NT2/D1 (cell line): ENCODE data around the gene WDFY3.

Experiments used
- SUZ12 ChIP-seq: IDR thresholded peaks from 2 replicates; pipeline ENCODE4 v1.6.1; 2011; ENCODE audit not compliant: insufficient read length, insufficient read depth; ENCODE audit errors: extremely low read depth
- ZNF274 ChIP-seq: IDR thresholded peaks from 2 replicates; pipeline ENCODE4 v1.6.1; 2011; ENCODE audit warnings: mild to moderate bottlenecking, low read depth, low read length

DNA sequence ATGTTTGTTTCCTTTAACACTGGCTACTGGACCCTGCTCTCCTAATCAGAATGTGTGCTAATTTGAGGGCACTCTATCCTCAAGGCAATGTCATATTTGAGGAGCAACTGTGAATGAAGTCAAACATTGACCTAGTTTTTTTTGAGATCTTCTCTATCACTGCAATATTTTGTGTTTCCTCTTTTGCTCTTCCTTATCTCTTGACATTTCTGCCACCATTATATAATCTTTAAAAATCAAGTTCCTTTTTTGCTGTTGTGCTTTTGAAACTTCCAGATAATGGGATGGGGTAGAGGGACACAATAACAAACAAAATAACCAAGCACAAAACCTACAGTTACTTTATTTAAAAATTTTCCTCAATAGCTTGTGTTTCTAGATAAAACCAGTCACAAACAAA is 7.4 kb upstream of the WDFY3 start:
- no peak for TF ChIP-seq ZNF274
- no peak for TF ChIP-seq SUZ12
